HepG2 (cell line): ENCODE data around the gene KRT32. TPM values are rescaled to one million over a fixed set of nuclear protein-coding genes. Genes with fewer than 3 reads are reported as not detected.
"Not testable (repeated sequence)": the region's sequence is repeated elsewhere in the genome, so short reads cannot be mapped to it uniquely, and the experiment has no call there.

ENCODE experiments used
- ATAC-seq: fragments of 200-7000 bp; cut with Tn5 transposase; 3 replicates; pipeline ENCODE4 v1.9.1; 2020; ENCODE audit warnings: mild to moderate bottlenecking, moderate library complexity
- BruUV-seq: library from RNA; stranded (reverse); fragments of 400-500 nt; replicated peaks from 2 replicates; lab custom pipeline; 2021; lab: Mats Ljungman, UMichigan
- CTCF ChIA-PET: fragments of 300-600 bp; formaldehyde crosslinking; extraction: SDS; loops from one replicate; lab custom pipeline; 2021; ENCODE audit warnings: low total read pairs, inconsistent platforms, low intra/inter-chr PET ratio; lab: Yijun Ruan, JAX
- POLR2A ChIA-PET: fragments of 350-600 bp; sonication (Branson Sonifier 250); formaldehyde crosslinking; loops from one replicate; lab custom pipeline; 2020; ENCODE audit warnings: antibody characterized with exemption, inconsistent platforms; lab: Yijun Ruan, JAX
- DNase-seq: peaks from one replicate; pipeline ENCODE4 v3.0.0-alpha.2; 2015; ENCODE audit warnings: low spot score
- FAIRE-seq: peaks from 3 replicates; lab custom pipeline; 2011; peaks lifted over from hg19 to GRCh38; lab: Jason Lieb, UNC
- H2AFZ ChIP-seq: one replicate; pipeline ENCODE4 v1.6.1; 2011; ENCODE audit warnings: low read length, inconsistent platforms
- H3K27ac ChIP-seq: fragments of 300-600 bp; 3 replicates; pipeline ENCODE4 v1.8.0; 2011; ENCODE audit warnings: mixed run types, mild to moderate bottlenecking, mixed read lengths, low read length, inconsistent platforms; ENCODE audit not compliant: insufficient read depth; ENCODE audit errors: extremely low read length
- H3K27me3 ChIP-seq, 2 experiments: fragments of 200-600 bp in 1 of 2; 2 replicates in 1 of 2; 3 replicates in 1 of 2; pipeline versions ENCODE4 v1.6.0 to v1.8.0; 2011; ENCODE audit warnings: low read length in 2 of 2, mild to moderate bottlenecking in 2 of 2, moderate library complexity in 2 of 2, inconsistent platforms in 1 of 2; ENCODE audit not compliant: insufficient read depth in 2 of 2, control insufficient read depth in 1 of 2
- H3K36me3 ChIP-seq, 2 experiments: fragments of 200-600 bp in 1 of 2; replicated peaks in 1 of 2; 2 replicates in 1 of 2; 3 replicates in 1 of 2; pipeline versions ENCODE4 v1.5.1 to v1.8.0; 2011; ENCODE audit warnings: low read length in 2 of 2, inconsistent platforms in 1 of 2; ENCODE audit not compliant: insufficient read depth in 2 of 2, control insufficient read depth in 1 of 2
- H3K4me1 ChIP-seq: 2 replicates; pipeline ENCODE4 v1.5.1; 2012; ENCODE audit warnings: low read length, inconsistent platforms; ENCODE audit not compliant: insufficient read depth
- H3K4me2 ChIP-seq: 2 replicates; pipeline ENCODE4 v1.6.0; 2011; ENCODE audit warnings: low read depth, low read length, inconsistent platforms
- H3K4me3 ChIP-seq, 3 experiments: fragments of 200-600 bp in 1 of 3; sonication (generic), shearing (Covaris generic) in 1 of 3; replicated peaks in 1 of 3; 2 replicates each; pipeline ENCODE4 v1.5.1; 2011 to 2016; ENCODE audit warnings: low read length in 3 of 3, inconsistent platforms in 2 of 3, low read depth in 2 of 3, mild to moderate bottlenecking in 2 of 3, control low read depth in 1 of 3, mixed read lengths in 1 of 3; ENCODE audit not compliant: insufficient read depth in 1 of 3
- H3K79me2 ChIP-seq: one replicate; pipeline ENCODE4 v1.6.1; 2011; ENCODE audit warnings: low read length, inconsistent platforms; ENCODE audit not compliant: insufficient read depth
- H3K9ac ChIP-seq: 2 replicates; pipeline ENCODE4 v1.6.0; 2011; ENCODE audit warnings: mild to moderate bottlenecking, low read depth, low read length, inconsistent platforms; ENCODE audit not compliant: insufficient read depth
- H3K9me3 ChIP-seq: 2 replicates; pipeline ENCODE4 v1.5.1; 2012; ENCODE audit warnings: mild to moderate bottlenecking, low read length
- H4K20me1 ChIP-seq: 2 replicates; pipeline ENCODE4 v1.6.0; 2011; ENCODE audit warnings: inconsistent platforms, mild to moderate bottlenecking, low read length, moderate library complexity; ENCODE audit not compliant: insufficient read depth
- KLF12 ChIP-seq: sonication (generic); formaldehyde crosslinking; IDR thresholded peaks from 2 replicates; pipeline ENCODE4 v1.4.0; 2020; ENCODE audit warnings: missing genetic modification reagents, borderline replicate concordance
- MXD3 ChIP-seq: IDR thresholded peaks from 2 replicates; pipeline ENCODE4 v1.6.1; 2016; ENCODE audit warnings: mild to moderate bottlenecking, missing biosample characterization, missing genetic modification reagents
- NFE2 ChIP-seq: sonication (generic); formaldehyde crosslinking; IDR thresholded peaks from 2 replicates; pipeline ENCODE4 v1.4.0; 2020; ENCODE audit warnings: missing genetic modification reagents
- SMAD3 ChIP-seq: sonication (generic); formaldehyde crosslinking; IDR thresholded peaks from 2 replicates; pipeline ENCODE4 v1.4.0; 2020; ENCODE audit warnings: missing genetic modification reagents
- ZNF12 ChIP-seq: sonication (generic); formaldehyde crosslinking; IDR thresholded peaks from 2 replicates; pipeline ENCODE4 v1.5.0; 2020; ENCODE audit warnings: missing genetic modification reagents
- ZNF280D ChIP-seq: sonication (generic); formaldehyde crosslinking; IDR thresholded peaks from 2 replicates; pipeline ENCODE4 v1.5.1; 2020; ENCODE audit warnings: mild to moderate bottlenecking, missing genetic modification reagents
- WGBS: methylation state at CpG from one replicate; pipeline ENCODE4 v1.1.6; 2017; ENCODE audit warnings: low lambda C conversion rate; 5-methylcytosine and 5-hydroxymethylcytosine counted together
- in situ Hi-C: cut with HindIII; loops from 2 replicates; pipeline ENCODE4 v1.10.0; 2017; ENCODE audit warnings: low pct_unique_long_range_greater_than_20kb; ENCODE audit not compliant: extremely low pct_ligation_motif_present
- intact Hi-C: fragments of 100-400 bp; cut with micrococcal nuclease; formaldehyde crosslinking; loops from one replicate; pipeline ENCODE4 v1.10.0; 2022; ENCODE audit not compliant: unreplicated experiment
- polyA plus RNA-seq, 8 experiments: library from polyadenylated mRNA; depleted of rRNA in 3 of 8; stranded (reverse) in 7 of 8; unstranded in 1 of 8; fragments of >200 nt; fragmentation: Illumina TruSeq in 4 of 8; extraction: Trizol in 4 of 8; gene quantifications; 2 replicates each; pipeline versions ENCODE4 v1.2.1 to v1.2.3, GENCODE V29; 2011 to 2016; ENCODE audit warnings: low read depth in 4 of 8, missing spikeins in 1 of 8, mixed read lengths in 1 of 8; ENCODE audit not compliant: insufficient read depth in 1 of 8
- total RNA-seq, 5 experiments: library from RNA; depleted of rRNA; stranded (reverse); fragments of >200 nt; fragmentation: Illumina TruSeq; extraction: Trizol; gene quantifications; 2 replicates each; pipeline ENCODE4 v1.2.3, GENCODE V29; 2016; ENCODE audit warnings: low read depth in 1 of 5
- TF ChIP-seq, protein P1 (sequence below): sonication (generic); formaldehyde crosslinking; IDR thresholded peaks from 2 replicates; pipeline ENCODE4 v1.4.0; 2020; ENCODE audit warnings: missing genetic modification reagents
- TF ChIP-seq, protein P2 (sequence below): sonication (generic); formaldehyde crosslinking; IDR thresholded peaks from 2 replicates; pipeline ENCODE4 v1.4.0; 2020; ENCODE audit warnings: mild to moderate bottlenecking, missing genetic modification reagents

KRT32 gene
- total and polyA plus RNA-seq, 2 of the 13 experiments (the other 11 are each of a cell fraction or from before 2014, with no cell fraction given): not detected

DNA sequence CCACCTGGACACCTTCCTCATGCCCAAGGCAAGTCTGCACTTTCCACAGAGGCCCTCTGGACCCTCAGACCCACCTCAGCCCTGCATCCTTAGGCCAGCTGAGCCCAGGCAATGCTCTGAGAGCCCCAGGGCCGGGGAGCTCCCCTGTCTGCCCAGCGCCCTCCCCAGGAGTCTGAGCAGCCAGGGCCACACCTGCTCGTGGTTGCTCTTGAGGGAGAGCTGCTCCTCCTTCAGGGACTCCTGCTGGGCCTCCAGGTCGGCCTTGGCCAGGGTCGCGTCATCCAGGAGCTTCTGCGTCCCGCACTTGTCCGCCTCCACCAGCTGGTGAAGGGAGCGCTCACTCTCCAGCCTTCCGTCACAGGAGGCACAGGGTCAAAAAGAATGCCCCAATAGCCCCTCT lies 44.6 kb downstream of the KRT32 start:
- H3K79me2 ChIP-seq, H2AFZ ChIP-seq, H3K9me3 ChIP-seq, H3K9ac ChIP-seq, DNase-seq, CTCF ChIA-PET, H3K36me3 ChIP-seq, FAIRE-seq, POLR2A ChIA-PET, H3K27me3 ChIP-seq, intact Hi-C loops, H3K27ac ChIP-seq, BruUV-seq, ATAC-seq, H4K20me1 ChIP-seq, in situ Hi-C loops, H3K4me3 ChIP-seq, H3K4me2 ChIP-seq: not testable (repeated sequence)
- H3K4me1 ChIP-seq: peaks cover 24% of the 10 kb centered on the region
- 82% methylated on average over 9 of the region's 11 CpGs for WGBS

DNA sequence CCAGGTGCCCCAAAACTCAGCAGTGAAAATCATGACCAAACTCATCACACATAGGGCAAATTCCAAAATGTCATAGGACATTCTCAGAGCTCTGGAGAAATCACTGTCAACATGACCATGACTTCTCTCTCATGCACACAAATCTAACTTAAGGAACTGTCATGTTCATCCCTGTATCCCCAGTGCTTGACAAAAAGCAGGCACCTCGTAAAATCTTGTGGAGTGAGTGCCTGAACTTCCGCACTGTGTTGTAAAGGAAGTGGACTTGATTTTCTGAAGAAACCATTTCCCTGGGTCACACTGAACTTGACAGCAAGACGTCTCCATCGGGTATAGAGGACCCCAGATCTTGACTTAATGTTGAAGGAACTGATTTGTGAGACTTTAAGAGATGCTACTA lies 45.6 kb downstream of the KRT32 start:
- DNase-seq: no peak
- no peak for ATAC-seq
- BruUV-seq: no TSS peak
- in situ Hi-C loops (no loop called here), intact Hi-C loops (no loop called here)
- Histone ChIP-seq H3K9ac (no peak overlapping the region), H2AFZ (no peak overlapping the region), H3K4me1 (peaks cover 34% of the 10 kb centered on the region), H3K79me2 (no peaks in the 10 kb centered on the region), H3K36me3 (no peaks in the 10 kb centered on the region), H3K9me3 (no peaks in the 10 kb centered on the region), H3K27ac (no peak overlapping the region), H3K27me3 (no peaks in the 10 kb centered on the region), H3K4me3 (no peak overlapping the region), H4K20me1 (no peaks in the 10 kb centered on the region), H3K4me2 (no peak overlapping the region)
- TF ChIP-seq KLF12 (no peak), NFE2 (no peak), ZNF280D (no peak), MXD3 (no peak), ZNF12 (CRISPR knock-in tag) (no peak), SMAD3 (CRISPR knock-in tag) (no peak)
- TF ChIP-seq, protein P1, sequence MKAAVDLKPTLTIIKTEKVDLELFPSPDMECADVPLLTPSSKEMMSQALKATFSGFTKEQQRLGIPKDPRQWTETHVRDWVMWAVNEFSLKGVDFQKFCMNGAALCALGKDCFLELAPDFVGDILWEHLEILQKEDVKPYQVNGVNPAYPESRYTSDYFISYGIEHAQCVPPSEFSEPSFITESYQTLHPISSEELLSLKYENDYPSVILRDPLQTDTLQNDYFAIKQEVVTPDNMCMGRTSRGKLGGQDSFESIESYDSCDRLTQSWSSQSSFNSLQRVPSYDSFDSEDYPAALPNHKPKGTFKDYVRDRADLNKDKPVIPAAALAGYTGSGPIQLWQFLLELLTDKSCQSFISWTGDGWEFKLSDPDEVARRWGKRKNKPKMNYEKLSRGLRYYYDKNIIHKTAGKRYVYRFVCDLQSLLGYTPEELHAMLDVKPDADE (CRISPR knock-in tag): no peak
- TF ChIP-seq, protein P2, sequence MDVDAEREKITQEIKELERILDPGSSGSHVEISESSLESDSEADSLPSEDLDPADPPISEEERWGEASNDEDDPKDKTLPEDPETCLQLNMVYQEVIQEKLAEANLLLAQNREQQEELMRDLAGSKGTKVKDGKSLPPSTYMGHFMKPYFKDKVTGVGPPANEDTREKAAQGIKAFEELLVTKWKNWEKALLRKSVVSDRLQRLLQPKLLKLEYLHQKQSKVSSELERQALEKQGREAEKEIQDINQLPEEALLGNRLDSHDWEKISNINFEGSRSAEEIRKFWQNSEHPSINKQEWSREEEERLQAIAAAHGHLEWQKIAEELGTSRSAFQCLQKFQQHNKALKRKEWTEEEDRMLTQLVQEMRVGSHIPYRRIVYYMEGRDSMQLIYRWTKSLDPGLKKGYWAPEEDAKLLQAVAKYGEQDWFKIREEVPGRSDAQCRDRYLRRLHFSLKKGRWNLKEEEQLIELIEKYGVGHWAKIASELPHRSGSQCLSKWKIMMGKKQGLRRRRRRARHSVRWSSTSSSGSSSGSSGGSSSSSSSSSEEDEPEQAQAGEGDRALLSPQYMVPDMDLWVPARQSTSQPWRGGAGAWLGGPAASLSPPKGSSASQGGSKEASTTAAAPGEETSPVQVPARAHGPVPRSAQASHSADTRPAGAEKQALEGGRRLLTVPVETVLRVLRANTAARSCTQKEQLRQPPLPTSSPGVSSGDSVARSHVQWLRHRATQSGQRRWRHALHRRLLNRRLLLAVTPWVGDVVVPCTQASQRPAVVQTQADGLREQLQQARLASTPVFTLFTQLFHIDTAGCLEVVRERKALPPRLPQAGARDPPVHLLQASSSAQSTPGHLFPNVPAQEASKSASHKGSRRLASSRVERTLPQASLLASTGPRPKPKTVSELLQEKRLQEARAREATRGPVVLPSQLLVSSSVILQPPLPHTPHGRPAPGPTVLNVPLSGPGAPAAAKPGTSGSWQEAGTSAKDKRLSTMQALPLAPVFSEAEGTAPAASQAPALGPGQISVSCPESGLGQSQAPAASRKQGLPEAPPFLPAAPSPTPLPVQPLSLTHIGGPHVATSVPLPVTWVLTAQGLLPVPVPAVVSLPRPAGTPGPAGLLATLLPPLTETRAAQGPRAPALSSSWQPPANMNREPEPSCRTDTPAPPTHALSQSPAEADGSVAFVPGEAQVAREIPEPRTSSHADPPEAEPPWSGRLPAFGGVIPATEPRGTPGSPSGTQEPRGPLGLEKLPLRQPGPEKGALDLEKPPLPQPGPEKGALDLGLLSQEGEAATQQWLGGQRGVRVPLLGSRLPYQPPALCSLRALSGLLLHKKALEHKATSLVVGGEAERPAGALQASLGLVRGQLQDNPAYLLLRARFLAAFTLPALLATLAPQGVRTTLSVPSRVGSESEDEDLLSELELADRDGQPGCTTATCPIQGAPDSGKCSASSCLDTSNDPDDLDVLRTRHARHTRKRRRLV (CRISPR knock-in tag): no peak
- no peak for FAIRE-seq
- 66% methylated on average over 4 of the region's 4 CpGs for WGBS
- CTCF ChIA-PET: no interaction called here
- POLR2A ChIA-PET: no interaction called here
